ENCODE results near the gene ARHGEF35. TPM values are rescaled to one million over a fixed set of nuclear protein-coding genes. Genes with fewer than 3 reads are reported as not detected.
"Not testable (repeated sequence)": the region's sequence is repeated elsewhere in the genome, so short reads cannot be mapped to it uniquely, and the experiment has no call there.

ARHGEF35 gene
- 0.78 TPM for total RNA-seq

GRCh38 chr7:144195212-144195872 lies at the start of gene ARHGEF35:
Gene ARHGEF35 (minus strand): TSS chr7:144195833. CDS start chr7:144188383, 7,450 bp downstream.
- DNase-seq = not testable (repeated sequence)

GRCh38 chr7:144245372-144245771 lies 49.7 kb upstream of the ARHGEF35 start:
- DNase-seq = not testable (repeated sequence)

- not testable (repeated sequence) for DNase-seq
These were observed 43.7 kb upstream of the ARHGEF35 start, which contains the start of gene OR2A42 for GRCh38 chr7:144239365-144239764. Gene OR2A42 (minus strand): TSS chr7:144239605. CDS start chr7:144232843, 6,762 bp downstream.

GRCh38 chr7:144238530-144239082 lies 43.0 kb upstream of the ARHGEF35 start:
- DNase-seq = not testable (repeated sequence)

GRCh38 chr7:144233039-144233438 lies 37.4 kb upstream of the ARHGEF35 start:
- DNase-seq = not testable (repeated sequence)

- not testable (repeated sequence) for DNase-seq
These were observed 35.4 kb upstream of the ARHGEF35 start for GRCh38 chr7:144231027-144231426.

GRCh38 chr7:144228810-144229209 lies 33.2 kb upstream of the ARHGEF35 start:
- not testable (repeated sequence) for DNase-seq

GRCh38 chr7:144226866-144227265 lies 31.2 kb upstream of the ARHGEF35 start:
- DNase-seq = not testable (repeated sequence)

GRCh38 chr7:144223675-144224074 lies 28.0 kb upstream of the ARHGEF35 start:
- DNase-seq = not testable (repeated sequence)

GRCh38 chr7:144220531-144220930 lies 24.9 kb upstream of the ARHGEF35 start:
- DNase-seq = not testable (repeated sequence)

- DNase-seq = not testable (repeated sequence)
These were observed 23.5 kb upstream of the ARHGEF35 start for GRCh38 chr7:144219149-144219548.

GRCh38 chr7:144218581-144218980 lies 22.9 kb upstream of the ARHGEF35 start:
- DNase-seq = not testable (repeated sequence)

- not testable (repeated sequence) for DNase-seq
These were observed 21.6 kb upstream of the ARHGEF35 start for GRCh38 chr7:144217200-144217599.

- not testable (repeated sequence) for DNase-seq
These were observed 9.7 kb upstream of the ARHGEF35 start for GRCh38 chr7:144205306-144205705.

- DNase-seq = not testable (repeated sequence)
These were observed 7.5 kb upstream of the ARHGEF35 start for GRCh38 chr7:144203086-144203485.

- not testable (repeated sequence) for DNase-seq
These were observed 6.3 kb upstream of the ARHGEF35 start for GRCh38 chr7:144201978-144202377.

GRCh38 chr7:144198934-144199333 lies 3.3 kb upstream of the ARHGEF35 start:
- not testable (repeated sequence) for DNase-seq

GRCh38 chr7:144194453-144194852 lies 1.2 kb downstream of the ARHGEF35 start:
- DNase-seq = not testable (repeated sequence)

GRCh38 chr7:144193782-144194181 lies 1.9 kb downstream of the ARHGEF35 start:
- DNase-seq = not testable (repeated sequence)

GRCh38 chr7:144188578-144189171 lies 7.0 kb downstream of the ARHGEF35 start:
- DNase-seq = not testable (repeated sequence)

- not testable (repeated sequence) for DNase-seq
These were observed 7.8 kb downstream of the ARHGEF35 start for GRCh38 chr7:144187848-144188247.

- not testable (repeated sequence) for DNase-seq
These were observed 12.5 kb downstream of the ARHGEF35 start, which contains the start of gene CTAGE4 for GRCh38 chr7:144183166-144183565. Gene CTAGE4 (plus strand): TSS chr7:144183466. CDS start chr7:144183504, 38 bp downstream.

- not testable (repeated sequence) for DNase-seq
These were observed 16.5 kb downstream of the ARHGEF35 start for GRCh38 chr7:144179165-144179479.
